B cell (primary cell): ENCODE data around the gene CCDC102A.

Experiments used
- CTCF ChIP-seq: fragments of 200-600 bp; IDR thresholded peaks from one replicate; pipeline ENCODE4 v1.8.0; 2022; ENCODE audit warnings: antibody characterized with exemption, mild to moderate bottlenecking
- EZH2 ChIP-seq: IDR thresholded peaks from 2 replicates; pipeline ENCODE4 v1.6.1; 2012; ENCODE audit warnings: borderline replicate concordance, low read depth, mild to moderate bottlenecking, moderate library complexity, low read length; ENCODE audit not compliant: insufficient read depth, poor library complexity, severe bottlenecking

DNA sequence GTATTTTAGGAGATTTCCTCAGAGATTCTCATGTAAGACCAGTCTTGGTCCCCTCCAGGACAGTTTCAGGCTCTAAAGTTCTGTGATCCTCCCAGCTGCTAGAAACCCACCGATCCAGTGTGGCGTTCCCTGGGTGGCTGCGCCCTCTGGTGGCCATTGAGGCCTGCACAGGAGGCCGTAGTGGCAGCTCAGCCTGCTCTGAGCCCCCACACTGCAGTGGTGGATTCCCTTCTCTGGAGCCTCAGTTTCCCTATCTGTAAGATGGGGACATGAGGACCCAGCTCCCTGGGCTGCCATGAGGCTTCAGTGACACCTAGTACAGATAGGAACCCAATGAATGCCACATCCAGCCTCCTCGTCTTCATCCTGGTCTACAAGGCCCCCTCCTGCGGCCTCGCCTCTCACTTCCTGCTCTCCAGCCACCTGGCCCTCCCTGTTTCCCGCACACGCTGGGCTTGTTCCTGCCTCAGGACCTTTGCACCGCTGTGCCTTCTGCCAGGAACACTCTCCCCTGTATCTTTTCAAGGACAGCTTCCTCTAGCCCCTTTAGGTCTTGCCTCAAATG lies 16.5 kb downstream of the CCDC102A start:
- peak; percentile 98 for TF ChIP-seq CTCF
- TF ChIP-seq EZH2: no peak
